Measurements from ENCODE around the gene PACRG.
"Not testable (repeated sequence)": the region's sequence is repeated elsewhere in the genome, so short reads cannot be mapped to it uniquely, and the experiment has no call there.

Gene PACRG

GRCh38 chr6:162951164-162951743, 223.5 kb downstream of the PACRG start:
- DNase-seq, result no peak

GRCh38 chr6:162952423-162952822, 224.6 kb downstream of the PACRG start:
- no peak for DNase-seq

DNA sequence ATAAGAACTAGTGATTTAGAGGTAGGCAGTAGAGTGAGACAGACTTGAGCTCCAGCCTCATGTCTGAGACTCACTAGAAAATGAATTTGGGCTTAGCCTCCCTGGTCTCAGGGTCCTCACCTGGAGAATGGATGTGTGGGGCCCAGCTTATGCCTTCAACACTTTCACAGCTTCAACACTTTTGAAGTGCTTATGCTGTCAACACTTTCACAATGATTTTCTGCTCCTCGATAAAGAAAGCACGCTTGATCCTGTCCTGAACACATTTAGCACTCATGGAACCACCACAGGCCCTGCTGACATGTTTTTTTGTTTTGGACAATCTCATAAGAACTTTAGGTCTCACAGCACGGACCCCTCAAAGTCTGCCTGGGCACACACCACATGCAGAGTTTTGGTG, 229.3 kb downstream of the PACRG start:
- no peak for DNase-seq

- DNase-seq, result no peak
These were observed 233.1 kb downstream of the PACRG start for GRCh38 chr6:162960679-162961457.

- no peak for DNase-seq
These were observed 234.3 kb downstream of the PACRG start for GRCh38 chr6:162962093-162962492.

GRCh38 chr6:162963861-162964260, 236.1 kb downstream of the PACRG start:
- no peak for DNase-seq

GRCh38 chr6:162964488-162965140, 236.8 kb downstream of the PACRG start:
- no peak for DNase-seq

DNA sequence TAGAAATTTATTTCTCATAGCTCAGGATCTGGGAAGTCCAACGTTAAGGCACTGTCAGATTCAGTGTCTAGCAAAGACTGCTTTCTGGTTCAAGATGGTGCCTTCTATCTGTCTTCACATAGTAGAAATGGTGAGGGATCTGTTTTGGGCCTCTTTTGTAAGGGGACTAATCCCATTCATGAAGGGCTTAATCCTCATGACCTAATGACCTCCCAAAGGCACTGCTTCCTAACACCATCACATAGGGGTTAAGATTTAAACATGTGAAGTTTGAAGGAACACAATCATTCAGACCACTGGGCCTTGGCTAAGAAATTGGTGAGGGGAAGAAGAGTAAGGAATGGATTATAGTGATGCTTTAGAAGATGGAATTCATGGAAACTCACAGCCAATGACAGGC, 237.6 kb downstream of the PACRG start:
- no peak for DNase-seq

DNA sequence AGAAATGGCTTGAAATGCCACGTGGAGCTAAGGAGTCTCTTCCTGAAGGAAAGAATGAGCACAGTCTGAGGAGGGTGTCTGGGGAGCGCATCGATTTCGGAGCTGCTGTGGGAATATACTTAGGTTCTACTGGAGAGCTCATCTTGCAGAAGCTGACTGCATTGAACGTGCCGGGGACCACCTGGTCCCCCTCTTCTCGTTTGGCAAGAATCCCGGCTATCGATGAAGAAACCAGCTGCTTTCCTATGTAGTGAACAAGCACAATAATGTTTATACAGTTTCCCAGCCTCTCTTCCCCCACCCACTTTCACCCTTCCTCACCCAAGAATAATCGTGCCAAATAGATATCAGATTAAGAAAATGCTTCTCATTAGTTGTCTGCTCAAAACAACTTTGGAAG, 242.5 kb downstream of the PACRG start:
- DNase-seq, result no peak

- DNase-seq, result no peak
These were observed 243.6 kb downstream of the PACRG start for GRCh38 chr6:162971356-162971755.

DNA sequence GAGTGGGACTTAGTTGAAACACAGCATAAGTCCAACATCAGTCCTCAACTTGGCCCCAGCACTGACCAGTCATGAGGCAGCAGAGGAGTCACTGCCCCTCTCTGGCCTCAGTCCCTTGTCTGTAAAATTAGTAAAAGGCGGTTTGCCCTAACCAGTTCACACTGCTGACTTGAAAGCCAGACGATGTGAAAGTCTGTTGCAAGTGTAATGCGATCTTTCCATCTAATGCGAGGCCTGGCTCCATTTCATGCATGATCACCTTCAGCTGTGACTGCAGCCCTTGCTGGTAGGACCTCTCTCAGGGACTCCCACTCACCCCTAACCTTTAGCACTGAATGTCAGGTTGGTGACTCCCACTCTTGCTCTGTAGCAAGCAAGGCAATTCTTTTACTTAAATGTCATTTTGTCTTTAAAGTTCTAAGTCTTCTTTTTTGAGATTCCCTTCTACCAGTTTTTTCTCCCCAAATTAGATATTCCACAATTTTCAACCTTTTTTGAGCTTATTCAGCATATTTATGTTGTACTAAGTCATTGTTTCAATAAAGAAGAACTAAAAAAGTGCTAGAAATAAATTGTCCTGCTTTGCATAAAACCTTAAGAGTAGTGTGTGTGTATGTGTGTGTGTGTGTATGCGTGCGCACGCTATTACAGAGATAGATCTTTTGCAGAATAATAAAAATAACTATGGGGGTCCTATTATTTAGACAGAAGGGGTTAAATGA, 245.5 kb downstream of the PACRG start:
- DNase-seq, result no peak

GRCh38 chr6:162973980-162974379, 246.2 kb downstream of the PACRG start:
- no peak for DNase-seq

DNA sequence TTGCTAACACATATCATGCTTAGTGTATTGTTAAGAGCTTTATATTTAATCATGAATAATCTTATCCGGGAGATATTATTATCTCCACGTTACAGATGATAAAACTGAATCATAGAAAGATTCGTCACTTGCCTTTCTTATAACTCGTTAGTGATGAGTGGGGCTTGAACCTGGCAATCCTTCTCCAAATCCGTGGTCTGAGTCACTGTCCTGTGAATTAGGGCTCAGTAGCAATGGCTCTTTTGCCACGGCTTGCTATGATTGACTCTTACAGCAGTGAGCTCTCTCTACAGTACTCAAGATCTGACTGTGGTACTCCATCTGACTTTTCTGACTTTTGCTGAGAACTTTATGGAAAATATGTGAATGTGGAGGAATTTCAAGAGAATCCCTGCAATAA, 246.9 kb downstream of the PACRG start:
- no peak for DNase-seq

DNA sequence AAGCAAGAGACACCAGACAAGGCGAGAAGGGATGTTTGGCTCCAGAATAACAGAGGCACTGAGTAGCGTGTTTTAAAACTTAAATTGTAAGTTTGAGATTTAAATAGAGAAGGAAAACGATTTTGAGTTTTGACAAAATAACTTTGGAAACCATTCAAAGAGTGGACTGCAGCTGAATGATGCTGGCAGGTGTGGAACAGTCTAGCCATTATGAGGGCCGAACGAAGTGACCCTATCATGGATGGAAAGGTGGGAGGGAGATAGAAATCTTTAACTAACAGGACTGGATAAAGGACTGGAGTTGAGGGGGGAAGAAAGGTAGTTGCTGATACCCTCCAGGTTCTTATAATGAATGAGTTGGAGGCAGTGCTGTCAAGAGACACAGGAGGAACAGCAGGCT, 248.4 kb downstream of the PACRG start:
- no peak for DNase-seq

- DNase-seq, result not testable (repeated sequence)
These were observed 255.5 kb downstream of the PACRG start for GRCh38 chr6:162983234-162983633.

DNA sequence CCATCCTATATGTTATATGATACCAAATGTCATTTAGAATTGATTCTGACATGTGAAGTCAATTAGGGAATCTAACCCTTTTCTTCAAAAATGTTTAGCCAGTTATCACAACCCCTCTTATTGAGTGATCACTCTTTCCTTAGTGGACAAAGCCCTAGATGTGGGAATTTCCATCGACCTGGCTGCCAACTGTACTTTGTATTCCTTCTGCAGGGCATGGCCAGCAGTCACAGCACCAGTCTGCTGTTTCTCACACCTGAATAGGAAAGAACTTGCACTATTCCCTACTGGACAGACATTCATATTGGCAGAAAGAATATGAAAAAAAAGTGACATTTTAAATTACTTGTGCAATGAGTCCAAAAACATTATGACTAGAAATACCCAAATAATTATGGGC, 271.0 kb downstream of the PACRG start:
- DNase-seq, result no peak

GRCh38 chr6:162999575-163000285, 272.0 kb downstream of the PACRG start:
- no peak for DNase-seq

GRCh38 chr6:163001330-163001729, 273.6 kb downstream of the PACRG start:
- DNase-seq, result no peak

- no peak for DNase-seq
These were observed 280.4 kb downstream of the PACRG start for GRCh38 chr6:163008186-163008585.

- DNase-seq, result no peak
These were observed 280.9 kb downstream of the PACRG start for GRCh38 chr6:163008626-163009025.

DNA sequence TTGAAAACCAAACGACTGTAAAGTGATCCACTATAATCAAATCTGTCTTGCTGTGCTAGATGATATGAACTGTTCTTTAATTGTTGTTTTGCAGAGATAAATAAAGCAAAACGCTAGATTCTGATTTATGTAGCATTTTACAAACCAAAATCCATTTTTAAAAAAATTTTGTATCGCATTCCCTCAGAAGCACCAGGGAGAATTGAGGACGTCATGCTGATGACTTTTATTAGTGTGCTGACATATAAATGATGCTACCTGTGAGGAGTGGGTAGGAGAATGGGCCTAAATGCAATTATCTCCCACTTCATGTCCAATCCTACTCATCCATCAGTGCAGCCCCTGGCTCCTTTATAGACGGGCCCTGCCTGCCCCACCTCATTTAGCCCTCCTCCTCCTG, 282.4 kb downstream of the PACRG start:
- DNase-seq, result no peak

DNA sequence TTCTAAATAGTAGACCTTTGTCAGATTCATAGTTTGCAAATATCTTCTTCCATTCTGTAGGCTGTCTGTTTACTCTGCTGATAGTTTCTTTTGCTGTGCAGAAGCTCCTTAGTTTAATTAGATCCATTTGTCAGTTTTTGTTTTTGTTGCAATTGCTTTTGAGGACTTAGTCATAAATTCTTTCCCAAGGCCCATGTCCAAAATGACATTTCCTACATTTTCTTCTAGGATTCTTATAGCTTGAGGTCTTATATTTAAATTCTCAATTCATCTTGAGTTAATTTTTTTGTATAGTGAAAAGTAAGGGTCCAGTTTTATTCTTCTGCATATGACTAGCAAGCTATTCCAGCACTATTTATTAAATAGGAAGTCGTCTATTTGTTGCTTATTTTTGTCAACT, 287.0 kb downstream of the PACRG start:
- DNase-seq, result no peak

DNA sequence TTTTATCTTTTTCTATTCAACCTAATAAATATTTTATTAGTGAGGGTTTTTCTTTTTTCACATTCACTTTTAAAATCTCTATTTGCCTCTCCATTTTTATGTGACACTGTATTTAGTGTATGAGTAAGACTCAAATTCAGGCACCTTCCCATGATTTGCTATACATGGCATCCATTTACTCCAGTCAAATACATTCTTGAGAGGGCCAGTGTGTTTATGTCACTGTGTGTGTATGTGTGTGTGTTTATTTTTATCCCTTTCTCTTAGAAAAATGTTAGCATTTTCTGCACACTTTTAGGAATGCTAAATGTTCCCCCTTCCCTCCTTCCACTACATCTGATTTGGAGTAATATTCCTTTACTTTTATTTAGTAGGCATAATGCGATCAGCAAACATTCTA, 290.0 kb downstream of the PACRG start:
- no peak for DNase-seq

Data from GF-D8 (cell line).